ENCODE results near the gene PKDCC. TPM values are rescaled to one million over a fixed set of nuclear protein-coding genes. Genes with fewer than 3 reads are reported as not detected.

PKDCC gene, protein sequence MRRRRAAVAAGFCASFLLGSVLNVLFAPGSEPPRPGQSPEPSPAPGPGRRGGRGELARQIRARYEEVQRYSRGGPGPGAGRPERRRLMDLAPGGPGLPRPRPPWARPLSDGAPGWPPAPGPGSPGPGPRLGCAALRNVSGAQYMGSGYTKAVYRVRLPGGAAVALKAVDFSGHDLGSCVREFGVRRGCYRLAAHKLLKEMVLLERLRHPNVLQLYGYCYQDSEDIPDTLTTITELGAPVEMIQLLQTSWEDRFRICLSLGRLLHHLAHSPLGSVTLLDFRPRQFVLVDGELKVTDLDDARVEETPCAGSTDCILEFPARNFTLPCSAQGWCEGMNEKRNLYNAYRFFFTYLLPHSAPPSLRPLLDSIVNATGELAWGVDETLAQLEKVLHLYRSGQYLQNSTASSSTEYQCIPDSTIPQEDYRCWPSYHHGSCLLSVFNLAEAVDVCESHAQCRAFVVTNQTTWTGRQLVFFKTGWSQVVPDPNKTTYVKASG
- total RNA-seq, result 10 to 100 TPM in 4 of 6 donors, 1 to 10 TPM in 2; 8.1 to 34.0 (median 15.9) TPM
- 10 to 100 TPM; 35.8 to 60.9 TPM for polyA plus RNA-seq

- no peaks in the 10 kb centered on the region for H3K36me3 ChIP-seq
- ATAC-seq, result peak; percentile 87 to 92 (median 92)
- peak within 1 kb of the TSS in 3 of 4 donors; percentile 46 to 62 (median 60) for H3K27ac ChIP-seq
- H3K27me3 ChIP-seq, result no peaks in the 10 kb centered on the region
- H3K4me1 ChIP-seq, result no peaks in the 10 kb centered on the region
- 1% methylated on average over 38 to 96 of the region's 111 CpGs for WGBS, 2 donors
- H3K9me3 ChIP-seq, result no peaks in the 10 kb centered on the region
- intact Hi-C loops (cut with DNase I), result no loop called here
- no peak for FAIRE-seq
- no peak for TF ChIP-seq CTCF (IDR thresholded peaks at IDR 0.05)
- DNase-seq, result peak; percentile 81 to 93 (median 86)
- H3K4me3 ChIP-seq, result peak within 1 kb of the TSS; percentile 33 to 68 (median 57)
Measured at GRCh38 chr2:42047488-42048298, at the start of gene PKDCC. Gene PKDCC (plus strand): TSS chr2:42048021. CDS start chr2:42048200, 179 bp downstream.

GRCh38 chr2:41998186-41999127 lies 49.4 kb upstream of the PKDCC start:
- no peak for TF ChIP-seq CTCF (IDR thresholded peaks at IDR 0.05)
- ATAC-seq (no peak), DNase-seq (no peak), FAIRE-seq (no peak)
- Histone ChIP-seq H3K9me3 (no peaks in the 10 kb centered on the region), H3K27me3 (no peaks in the 10 kb centered on the region), H3K4me3 (no peak overlapping the region), H3K27ac (no peak overlapping the region), H3K36me3 (no peaks in the 10 kb centered on the region), H3K4me1 (no peaks in the 10 kb centered on the region)
- intact Hi-C loops (cut with DNase I), result no loop called here
- 65 to 74% methylated on average over 15 of the region's 15 CpGs for WGBS, 2 donors

GRCh38 chr2:41999128-41999480 lies 48.7 kb upstream of the PKDCC start:
- no peak for FAIRE-seq
- H3K9me3 ChIP-seq, result no peaks in the 10 kb centered on the region
- H3K27me3 ChIP-seq, result no peaks in the 10 kb centered on the region
- no peak for TF ChIP-seq CTCF (IDR thresholded peaks at IDR 0.05)
- H3K36me3 ChIP-seq, result no peaks in the 10 kb centered on the region
- H3K4me1 ChIP-seq, result no peaks in the 10 kb centered on the region
- no peak overlapping the region for H3K27ac ChIP-seq
- H3K4me3 ChIP-seq, result no peak overlapping the region
- ATAC-seq, result no peak
- intact Hi-C loops (cut with DNase I), result no loop called here
- DNase-seq, result no peak
- 86 to 89% methylated on average over 1 of the region's 1 CpG for WGBS, 2 donors

GRCh38 chr2:41999592-42000281 lies 48.1 kb upstream of the PKDCC start:
- FAIRE-seq (no peak), DNase-seq (no peak), ATAC-seq (no peak)
- Histone ChIP-seq H3K27me3 (no peaks in the 10 kb centered on the region), H3K27ac (no peak overlapping the region), H3K9me3 (no peaks in the 10 kb centered on the region), H3K4me1 (no peaks in the 10 kb centered on the region), H3K4me3 (no peak overlapping the region), H3K36me3 (no peaks in the 10 kb centered on the region)
- TF ChIP-seq CTCF (IDR thresholded peaks at IDR 0.05), result no peak
- 63 to 77% methylated on average over 9 of the region's 9 CpGs for WGBS, 2 donors
- intact Hi-C loops (cut with DNase I), result no loop called here
